Gastrocnemius medialis (tissue), 4 donors: Measurements from ENCODE around the gene STPG3. TPM values are rescaled to one million over a fixed set of nuclear protein-coding genes. Genes with fewer than 3 reads are reported as not detected.

Experiments
- ATAC-seq, 2 donors: fragments of 150-250 bp; one replicate each; pipeline ENCODE4 v1.9.1; 2016
- DNase-seq, 2 donors: peaks; one replicate each; pipeline ENCODE4 v3.0.0-alpha.2; 2019
- H3K27ac ChIP-seq, 4 donors: fragments of 200-600 bp; sonication (generic); 1 replicate in 1 of 4; 2 replicates in 3 of 4; pipeline ENCODE4 v1.5.1; 2016 to 2018; ENCODE audit warnings: mild to moderate bottlenecking in 2 of 4, moderate library complexity in 1 of 4
- H3K27me3 ChIP-seq, 3 donors: fragments of 200-600 bp; sonication (generic) in 2 of 3; 1 replicate in 1 of 3; 2 replicates in 2 of 3; pipeline versions ENCODE4 v1.5.1 to v1.6.0; 2016 to 2019; ENCODE audit warnings: mild to moderate bottlenecking in 1 of 3, moderate library complexity in 1 of 3
- H3K36me3 ChIP-seq, 2 donors: fragments of 200-600 bp; sonication (generic) in 1 of 2; one replicate each; pipeline ENCODE4 v1.5.1; 2017 to 2018
- H3K4me1 ChIP-seq, 2 donors: fragments of 200-600 bp; sonication (generic) in 1 of 2; one replicate each; pipeline ENCODE4 v1.5.1; 2016 to 2017; ENCODE audit warnings: mild to moderate bottlenecking in 2 of 2
- H3K4me3 ChIP-seq, 4 donors: fragments of 200-600 bp; sonication (generic) in 3 of 4; 1 replicate in 1 of 4; 2 replicates in 3 of 4; pipeline ENCODE4 v1.5.1; 2016 to 2019; ENCODE audit warnings: mild to moderate bottlenecking in 2 of 4
- H3K9me3 ChIP-seq, 3 donors: fragments of 200-600 bp; sonication (generic) in 2 of 3; 1 replicate in 1 of 3; 2 replicates in 2 of 3; pipeline ENCODE4 v1.5.1; 2016 to 2019
- CTCF ChIP-seq, 5 experiments: fragments of 450-650 bp in 3 of 5; fragments of 200-600 bp in 2 of 5; sonication (generic) in 2 of 5; IDR thresholded peaks in 4 of 5; conservative IDR thresholded peaks in 1 of 5; 1 replicate in 4 of 5; 2 replicates in 1 of 5; pipeline ENCODE4 v1.5.1; 2016 to 2019; ENCODE audit warnings: antibody characterized with exemption in 5 of 5, mild to moderate bottlenecking in 3 of 5, moderate library complexity in 3 of 5
- POLR2A ChIP-seq, 2 donors: fragments of 450-650 bp; IDR thresholded peaks; one replicate each; pipeline ENCODE4 v1.6.1; 2017; ENCODE audit warnings: antibody characterized with exemption in 2 of 2, mild to moderate bottlenecking in 2 of 2, moderate library complexity in 2 of 2
- in situ Hi-C, 4 donors: fragments of 200-750 bp; cut with MboI; loops; one replicate each; pipeline versions ENCODE4 v1.15.0 to v1.8.0; 2017; ENCODE audit warnings: low sequenced_read_pairs in 4 of 4
- intact Hi-C: fragments of 100-400 bp; cut with DNase I; formaldehyde crosslinking; loops from one replicate; pipeline ENCODE4 v1.15.1; 2023; ENCODE audit warnings: low total_unique reads
- total RNA-seq, 4 donors: library from RNA; depleted of rRNA; stranded (reverse); fragments of >200 nt; gene quantifications; one replicate each; pipeline versions ENCODE4 v1.1.0 to v1.2.3, GENCODE V29; 2016

Gene STPG3
- not detected for total RNA-seq

DNA sequence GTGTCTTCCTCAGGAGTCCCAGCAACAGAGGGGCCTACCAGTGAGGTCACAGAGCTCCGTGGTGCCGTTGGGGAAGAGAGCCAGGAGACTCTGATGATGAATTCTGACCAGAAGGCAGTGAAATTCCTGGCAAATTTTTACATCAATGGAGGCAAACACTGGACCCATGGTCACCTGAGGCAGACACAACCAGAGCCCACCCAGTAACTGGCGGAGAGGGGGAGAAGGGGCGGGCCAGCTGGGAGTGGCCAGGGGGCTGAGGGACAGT is at the start of gene STPG3:
Gene STPG3 (plus strand): TSS at position 93 of the 268 bp plus-strand sequence. CDS start 1 bp downstream, at position 94.
- Histone ChIP-seq H3K4me1 (peaks cover 29 to 33% of the 10 kb centered on the region in 2 donors), H3K27ac (no peak within 1 kb of the TSS), H3K27me3 (no peaks in the 10 kb centered on the region), H3K36me3 (no peaks in the 10 kb centered on the region), H3K9me3 (no peaks in the 10 kb centered on the region), H3K4me3 (no peak within 1 kb of the TSS)
- DNase-seq (no peak), ATAC-seq (no peak)
- in situ Hi-C loops (no loop called here), intact Hi-C loops (no loop called here)
- TF ChIP-seq POLR2A (IDR thresholded peaks at IDR 0.05) (no peak), CTCF (IDR thresholded peaks at IDR 0.05 in 4 of 5, conservative IDR thresholded peaks at IDR 0.05 in 1 of 5) (no peak)

GRCh38 chr9:137202966-137203365 is 48.1 kb upstream of the STPG3 start:
- H3K9me3 ChIP-seq, result no peaks in the 10 kb centered on the region
- no peak for DNase-seq
- intact Hi-C loops (loop anchor here (5.0 kb wide), 1 partner anchor 39 kb away; the partner anchor contains the start of gene TUBB4B), in situ Hi-C loops (no loop called here)
- no peak for TF ChIP-seq CTCF (IDR thresholded peaks at IDR 0.05 in 4 of 5, conservative IDR thresholded peaks at IDR 0.05 in 1 of 5)
- no peak overlapping the region for H3K27ac ChIP-seq
- no peak for ATAC-seq
- no peaks in the 10 kb centered on the region for H3K36me3 ChIP-seq
- H3K4me1 ChIP-seq, result peaks cover 67 to 71% of the 10 kb centered on the region in 2 donors
- H3K4me3 ChIP-seq, result no peak overlapping the region
- H3K27me3 ChIP-seq, result no peaks in the 10 kb centered on the region

DNA sequence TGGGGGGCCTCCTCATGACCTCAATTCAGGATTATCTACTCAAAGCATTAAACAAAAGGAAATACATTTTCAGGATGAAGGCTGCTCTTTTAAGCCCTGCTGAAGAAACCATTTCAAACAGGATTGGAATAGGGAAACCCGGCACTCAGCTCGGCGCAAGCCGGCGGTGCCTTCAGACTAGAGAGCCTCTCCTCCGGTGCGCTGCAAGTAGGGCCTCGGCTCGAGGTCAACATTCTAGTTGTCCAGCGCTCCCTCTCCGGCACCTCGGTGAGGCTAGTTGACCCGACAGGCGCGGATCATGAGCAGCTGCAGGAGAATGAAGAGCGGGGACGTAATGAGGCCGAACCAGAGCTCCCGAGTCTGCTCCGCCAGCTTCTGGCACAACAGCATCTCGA is 46.4 kb upstream of the STPG3 start:
- DNase-seq (no peak), ATAC-seq (no peak)
- in situ Hi-C loops (no loop called here), intact Hi-C loops (loop anchor here (1.0 to 5.0 kb wide), 2 partner anchors 16 to 38 kb away; partner anchors contain the start of genes ANAPC2, SSNA1 and TUBB4B)
- Histone ChIP-seq H3K36me3 (no peaks in the 10 kb centered on the region), H3K4me1 (peaks cover 51 to 54% of the 10 kb centered on the region in 2 donors), H3K27me3 (no peaks in the 10 kb centered on the region), H3K9me3 (no peaks in the 10 kb centered on the region), H3K4me3 (peak overlapping the region; percentile 75 to 97 (median 90)), H3K27ac (peak overlapping the region; percentile 65 to 90 (median 78))
- TF ChIP-seq POLR2A (IDR thresholded peaks at IDR 0.05) (no peak), CTCF (IDR thresholded peaks at IDR 0.05 in 4 of 5, conservative IDR thresholded peaks at IDR 0.05 in 1 of 5) (no peak)

- intact Hi-C loops, result loop anchor here (1.0 kb wide), 1 partner anchor 17 kb away; the partner anchor contains the start of genes ANAPC2 and SSNA1
- in situ Hi-C loops, result no loop called here
- Histone ChIP-seq H3K4me3 (peak within 1 kb of the TSS; percentile 75 to 97 (median 90)), H3K27ac (peak within 1 kb of the TSS; percentile 65 to 90 (median 78)), H3K27me3 (no peaks in the 10 kb centered on the region), H3K36me3 (no peaks in the 10 kb centered on the region), H3K9me3 (no peaks in the 10 kb centered on the region), H3K4me1 (peaks cover 49 to 52% of the 10 kb centered on the region in 2 donors)
- ATAC-seq (peak; percentile 62 to 68), DNase-seq (peak; percentile 78 to 79)
- TF ChIP-seq POLR2A (IDR thresholded peaks at IDR 0.05), result peak; percentile 69 to 82
- TF ChIP-seq CTCF (IDR thresholded peaks at IDR 0.05 in 4 of 5, conservative IDR thresholded peaks at IDR 0.05 in 1 of 5), result no peak
Measured at GRCh38 chr9:137205126-137206069, 45.7 kb upstream of the STPG3 start, which contains the start of the genes NDOR1 and TMEM203. NDOR1 (plus strand) TSS chr9:137205700; CDS start chr9:137205778, 78 bp downstream. TMEM203 (minus strand) TSS chr9:137205648; CDS start chr9:137205414, 234 bp downstream.
